OCI-LY3 (cell line): ENCODE results near the gene TTLL5.

Experiments
- H2AFZ ChIP-seq: fragments of 200-600, 300-600 bp; shearing (Covaris generic); 2 replicates; pipeline ENCODE4 v1.6.0; 2014; ENCODE audit warnings: antibody characterized with exemption, low read depth, low read length
- H3K27ac ChIP-seq: fragments of 200-600, 300-600 bp; sonication (generic); 2 replicates; pipeline ENCODE4 v1.5.1; 2014; ENCODE audit warnings: mild to moderate bottlenecking, low read length, moderate library complexity, mixed read lengths
- H3K27me3 ChIP-seq: fragments of 200-600, 300-600 bp; sonication (generic); 2 replicates; pipeline ENCODE4 v1.6.1; 2014; ENCODE audit warnings: low read depth, low read length, mixed read lengths
- H3K36me3 ChIP-seq: fragments of 200-600, 300-600 bp; sonication (generic); replicated peaks from 2 replicates; pipeline ENCODE3; 2014; ENCODE audit warnings: low read depth, low read length, mixed read lengths
- H3K4me1 ChIP-seq: fragments of 300-600, 200-600 bp; sonication (generic); 2 replicates; pipeline ENCODE4 v1.6.1; 2014; ENCODE audit warnings: low read length, mixed read lengths
- H3K4me2 ChIP-seq: fragments of 200-600, 300-600 bp; sonication (generic); 2 replicates; pipeline ENCODE4 v1.6.1; 2014; ENCODE audit warnings: low read length, mixed read lengths
- H3K4me3 ChIP-seq: fragments of 300-600, 200-600 bp; sonication (generic); 2 replicates; pipeline ENCODE4 v1.5.1; 2014; ENCODE audit warnings: antibody characterized with exemption, mild to moderate bottlenecking, low read length, moderate library complexity
- H3K79me2 ChIP-seq: fragments of 300-600, 200-600 bp; shearing (Covaris generic); 2 replicates; pipeline ENCODE4 v1.6.1; 2014; ENCODE audit warnings: mild to moderate bottlenecking, low read length, mixed read lengths
- H3K9ac ChIP-seq: fragments of 300-600, 200-600 bp; shearing (Covaris generic); 2 replicates; pipeline ENCODE4 v1.6.0; 2014; ENCODE audit warnings: mild to moderate bottlenecking, low read length, moderate library complexity
- H3K9me3 ChIP-seq: fragments of 200-600, 300-600 bp; shearing (Covaris generic); 2 replicates; pipeline ENCODE4 v1.6.1; 2014; ENCODE audit warnings: low read length, mixed read lengths; ENCODE audit not compliant: insufficient read depth
- H4K20me1 ChIP-seq: fragments of 200-600, 300-600 bp; sonication (generic); 2 replicates; pipeline ENCODE4 v1.6.1; 2016; ENCODE audit warnings: low read length, mixed read lengths; ENCODE audit not compliant: insufficient read depth
- CTCF ChIP-seq: fragments of 200-600, 300-600 bp; sonication (generic); IDR thresholded peaks from 2 replicates; pipeline ENCODE4 v1.5.1; 2014; ENCODE audit warnings: antibody characterized with exemption, low read length, low read depth
- EZH2phosphoT487 ChIP-seq: fragments of 200-600 bp; shearing (Covaris generic); IDR thresholded peaks from 2 replicates; pipeline ENCODE4 v1.6.1; 2018; ENCODE audit warnings: antibody characterized with exemption, mixed run types, low read depth

The TTLL5 gene

DNA sequence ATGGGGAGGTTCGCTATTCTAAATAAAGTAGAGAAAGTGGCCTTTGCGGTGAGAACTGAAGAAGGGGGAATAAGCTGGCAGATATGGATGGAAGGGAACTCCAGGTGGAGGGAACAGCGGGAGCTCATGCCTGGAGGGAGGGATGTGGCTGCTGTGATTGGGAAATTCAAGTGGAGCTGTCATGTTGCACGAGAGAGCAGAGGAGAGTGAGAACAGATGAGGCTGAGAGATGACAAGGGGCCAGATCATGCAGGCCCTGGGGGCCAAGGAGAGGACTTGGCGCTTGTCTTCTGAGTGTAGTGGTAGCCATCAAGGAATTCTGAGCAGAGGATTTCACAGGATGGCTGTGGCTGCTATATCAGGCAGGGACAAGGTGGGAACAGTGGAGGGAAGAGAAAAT is 285.7 kb downstream of the TTLL5 start:
- TF ChIP-seq EZH2phosphoT487: no peak
- no peak for TF ChIP-seq CTCF
- H3K27ac ChIP-seq: no peak overlapping the region
- H3K4me2 ChIP-seq: no peak overlapping the region
- no peak overlapping the region for H3K4me3 ChIP-seq
- H3K9ac ChIP-seq: no peak overlapping the region
- H3K36me3 ChIP-seq: no peaks in the 10 kb centered on the region
- no peak overlapping the region for H2AFZ ChIP-seq
- no peaks in the 10 kb centered on the region for H3K4me1 ChIP-seq
- no peaks in the 10 kb centered on the region for H3K27me3 ChIP-seq
- H3K79me2 ChIP-seq: no peaks in the 10 kb centered on the region
- no peaks in the 10 kb centered on the region for H4K20me1 ChIP-seq
- H3K9me3 ChIP-seq: no peaks in the 10 kb centered on the region

GRCh38 chr14:75952489-75952888 is 291.4 kb downstream of the TTLL5 start:
- Histone ChIP-seq H4K20me1 (no peaks in the 10 kb centered on the region), H3K36me3 (peaks cover 3% of the 10 kb centered on the region), H3K4me3 (no peak overlapping the region), H3K9ac (no peak overlapping the region), H3K9me3 (no peaks in the 10 kb centered on the region), H3K27ac (no peak overlapping the region), H3K4me1 (peaks cover 13% of the 10 kb centered on the region), H3K27me3 (no peaks in the 10 kb centered on the region), H3K79me2 (no peaks in the 10 kb centered on the region), H2AFZ (no peak overlapping the region), H3K4me2 (no peak overlapping the region)
- TF ChIP-seq EZH2phosphoT487 (no peak), CTCF (no peak)

- Histone ChIP-seq H3K27ac (no peak overlapping the region), H3K9me3 (no peaks in the 10 kb centered on the region), H3K36me3 (peaks cover 3% of the 10 kb centered on the region), H3K4me2 (no peak overlapping the region), H3K4me1 (peaks cover 7% of the 10 kb centered on the region), H3K9ac (no peak overlapping the region), H3K79me2 (no peaks in the 10 kb centered on the region), H4K20me1 (no peaks in the 10 kb centered on the region), H3K27me3 (no peaks in the 10 kb centered on the region), H3K4me3 (no peak overlapping the region), H2AFZ (no peak overlapping the region)
- no peak for TF ChIP-seq CTCF
- TF ChIP-seq EZH2phosphoT487: no peak
Observed at GRCh38 chr14:75959031-75959430, 298.0 kb downstream of the TTLL5 start.

DNA sequence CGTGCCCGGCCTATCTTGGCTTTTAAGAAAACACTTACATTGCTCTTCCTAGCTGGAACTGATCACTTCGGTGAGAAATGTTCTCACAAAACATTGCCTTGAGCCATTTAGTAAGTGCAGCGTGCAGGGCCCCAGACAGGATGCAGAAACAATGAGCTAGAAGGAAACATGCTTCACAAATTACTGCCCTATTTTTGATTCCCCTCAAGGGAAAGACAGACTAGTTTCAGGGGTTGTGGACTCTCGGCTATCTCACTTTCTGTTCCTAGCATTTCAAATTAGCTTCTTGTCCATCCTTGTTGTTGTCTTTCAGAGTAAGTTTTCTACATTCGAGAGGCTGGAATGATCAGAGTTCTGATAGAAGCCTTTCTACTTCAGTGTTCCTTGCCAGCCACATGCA is 299.2 kb downstream of the TTLL5 start:
- Histone ChIP-seq H3K9me3 (no peaks in the 10 kb centered on the region), H3K4me2 (no peak overlapping the region), H3K27me3 (no peaks in the 10 kb centered on the region), H3K4me1 (no peaks in the 10 kb centered on the region), H3K79me2 (no peaks in the 10 kb centered on the region), H3K27ac (no peak overlapping the region), H3K4me3 (no peak overlapping the region), H2AFZ (no peak overlapping the region), H3K9ac (no peak overlapping the region), H4K20me1 (no peaks in the 10 kb centered on the region), H3K36me3 (peaks cover 2% of the 10 kb centered on the region)
- TF ChIP-seq EZH2phosphoT487 (no peak), CTCF (no peak)
